T47D (cell line): ENCODE results near the gene AHCTF1.

ENCODE experiments used
- DNase-seq, 2 experiments: peaks; one replicate each; pipeline versions ENCODE4 v3.0.0 to v3.0.0-alpha.2; 2011 to 2012; ENCODE audit warnings: low read depth in 1 of 2, low spot score in 1 of 2
- JUND ChIP-seq: IDR thresholded peaks from 2 replicates; pipeline ENCODE4 v1.6.1; 2012; ENCODE audit warnings: low read depth
- in situ Hi-C: cut with HindIII; loops from 2 replicates; pipeline ENCODE4 v1.10.0; 2016; ENCODE audit warnings: low sequenced_read_pairs, low pct_unique_long_range_greater_than_20kb

AHCTF1 gene

DNA sequence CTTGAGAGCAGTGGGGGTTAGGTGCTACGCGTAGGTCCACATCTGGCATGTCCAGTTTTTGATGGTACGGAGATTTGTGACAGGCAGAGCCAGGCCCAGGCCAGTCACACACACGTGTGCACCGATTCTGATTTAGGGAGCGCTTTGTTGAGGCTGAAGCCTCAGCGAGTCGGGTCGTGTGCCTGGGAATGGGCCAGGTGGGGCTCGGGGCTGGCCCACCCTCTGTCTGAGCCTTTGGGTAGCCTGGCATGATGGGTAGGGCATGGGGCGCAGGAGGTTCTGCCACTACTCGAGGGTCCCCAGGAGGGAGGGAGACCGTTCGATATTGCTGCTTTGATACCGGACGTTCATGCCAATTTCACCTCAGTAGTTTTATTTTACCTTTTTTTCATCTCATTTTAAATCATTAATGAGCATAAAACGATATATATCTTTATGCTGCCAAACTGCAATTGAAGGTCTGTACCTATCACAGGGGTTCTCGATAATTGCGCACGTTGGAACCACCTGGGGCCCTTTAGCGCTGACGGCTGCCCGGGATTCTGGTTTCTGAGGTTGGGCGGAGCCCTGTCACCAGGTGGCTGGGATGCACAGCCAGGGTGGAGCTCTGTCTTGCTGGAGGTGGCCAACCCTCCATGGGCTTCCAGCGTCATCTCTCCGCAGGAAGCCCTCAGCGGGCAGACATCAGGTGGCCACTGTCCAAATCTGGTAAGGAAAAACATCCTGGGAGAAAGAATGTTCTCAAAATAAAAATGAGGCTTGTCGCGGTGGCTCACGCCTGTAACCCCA is 135.6 kb downstream of the AHCTF1 start:
- in situ Hi-C loops, result no loop called here
- no peak for DNase-seq
- no peak for TF ChIP-seq JUND

DNA sequence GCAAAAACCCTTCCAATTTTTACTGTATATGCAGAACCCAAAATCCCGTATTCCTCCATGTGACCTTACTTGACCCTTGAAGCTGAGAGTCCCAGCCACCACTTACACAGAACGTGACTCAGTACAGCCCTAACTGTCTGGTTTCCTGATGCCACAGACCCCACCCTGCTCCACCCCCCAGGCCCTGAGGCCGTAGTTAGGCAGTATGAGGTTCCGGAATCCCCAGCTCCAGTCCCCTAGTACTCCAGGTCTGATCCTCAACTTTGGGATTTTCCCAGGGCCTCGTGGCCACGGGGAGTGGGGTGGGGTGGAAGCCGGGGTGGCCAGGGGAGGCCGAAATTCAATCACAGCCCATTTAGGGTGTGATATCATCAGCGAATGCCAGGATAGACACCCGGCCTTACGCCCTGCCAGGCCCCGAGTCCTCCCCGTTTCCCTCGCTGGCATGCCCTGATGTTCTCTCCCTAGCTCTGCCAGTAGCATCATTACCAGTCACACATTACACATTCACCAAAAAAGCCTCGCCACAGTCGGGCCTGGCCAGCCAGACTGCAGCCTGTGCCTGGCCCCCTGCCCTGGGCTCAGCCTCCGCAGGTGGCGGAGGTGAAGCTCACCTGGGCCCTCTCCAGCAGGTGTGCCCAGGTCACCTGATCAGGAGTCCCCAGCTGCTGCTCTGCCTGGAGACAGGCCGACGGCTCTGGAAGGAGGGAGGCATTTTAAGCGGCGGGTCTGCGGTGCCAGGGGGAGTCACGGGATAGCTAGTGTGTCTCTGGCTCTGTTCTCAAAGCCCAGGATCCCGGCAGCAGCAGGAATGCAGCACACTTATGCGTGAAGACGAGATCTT is 136.7 kb downstream of the AHCTF1 start:
- no peak for DNase-seq
- TF ChIP-seq JUND, result no peak
- in situ Hi-C loops, result no loop called here

DNA sequence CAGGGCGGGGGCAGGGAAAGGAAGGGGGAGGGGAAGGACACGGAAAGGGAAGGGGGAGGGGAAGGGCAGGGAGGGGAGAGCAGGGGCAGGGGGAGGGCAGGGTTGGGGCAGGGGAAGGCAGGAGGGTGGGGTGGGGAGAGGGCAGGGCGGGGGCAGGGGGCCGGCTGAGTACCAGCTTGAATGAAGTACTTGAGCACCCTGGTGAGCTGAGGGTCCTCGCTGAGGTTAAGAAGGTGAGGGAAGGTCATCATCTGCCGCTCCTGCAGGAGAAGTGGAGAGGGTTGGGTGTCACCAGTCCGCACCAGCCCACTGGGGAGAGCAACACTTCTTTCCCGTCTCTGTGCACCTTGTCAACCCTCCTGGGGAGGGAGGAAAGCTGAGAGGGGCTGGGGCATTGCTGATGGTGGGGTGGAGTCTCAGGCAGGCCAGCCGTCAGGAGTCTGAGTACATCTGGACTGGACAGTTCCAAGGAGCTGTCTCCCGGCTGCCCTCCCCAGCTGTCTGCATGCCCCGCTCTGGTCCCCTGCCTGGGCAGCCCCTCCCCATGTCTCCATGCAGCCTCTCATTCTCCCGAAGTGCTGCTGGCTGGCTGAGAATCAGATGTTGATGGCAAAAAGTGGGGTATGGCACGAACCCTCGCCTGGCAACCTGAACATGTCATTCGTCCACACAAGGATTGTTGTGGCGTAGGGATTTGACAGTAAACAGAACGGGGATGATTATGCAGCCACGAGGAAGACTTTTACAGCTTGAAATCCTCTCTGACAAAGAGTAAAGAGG is 137.5 kb downstream of the AHCTF1 start:
- DNase-seq, result no peak
- no peak for TF ChIP-seq JUND
- in situ Hi-C loops, result no loop called here

DNA sequence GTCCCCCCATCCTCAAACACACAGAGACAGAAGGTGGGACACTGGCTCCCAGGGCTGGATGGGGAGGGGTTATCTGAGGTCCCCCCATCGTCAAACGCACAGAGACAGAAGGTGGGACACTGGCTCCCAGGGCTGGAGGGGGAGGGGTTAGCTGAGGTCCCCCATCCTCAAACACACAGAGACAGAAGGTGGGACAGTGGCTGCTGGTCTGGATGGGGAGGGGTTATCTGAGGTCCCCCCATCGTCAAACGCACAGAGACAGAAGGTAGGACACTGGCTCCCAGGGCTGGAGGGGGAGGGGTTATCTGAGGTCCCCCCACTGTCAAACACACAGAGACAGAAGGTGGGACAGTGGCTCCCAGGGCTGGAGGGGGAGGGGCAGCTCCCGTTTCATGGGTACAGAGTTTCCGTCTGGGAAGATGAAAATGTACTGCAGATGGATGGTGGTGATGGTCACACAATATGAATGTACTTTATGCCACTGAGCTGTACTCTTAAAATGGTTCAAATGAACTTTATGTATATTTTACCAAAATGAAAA is 138.3 kb downstream of the AHCTF1 start:
- no peak for DNase-seq
- in situ Hi-C loops, result no loop called here
- no peak for TF ChIP-seq JUND

DNA sequence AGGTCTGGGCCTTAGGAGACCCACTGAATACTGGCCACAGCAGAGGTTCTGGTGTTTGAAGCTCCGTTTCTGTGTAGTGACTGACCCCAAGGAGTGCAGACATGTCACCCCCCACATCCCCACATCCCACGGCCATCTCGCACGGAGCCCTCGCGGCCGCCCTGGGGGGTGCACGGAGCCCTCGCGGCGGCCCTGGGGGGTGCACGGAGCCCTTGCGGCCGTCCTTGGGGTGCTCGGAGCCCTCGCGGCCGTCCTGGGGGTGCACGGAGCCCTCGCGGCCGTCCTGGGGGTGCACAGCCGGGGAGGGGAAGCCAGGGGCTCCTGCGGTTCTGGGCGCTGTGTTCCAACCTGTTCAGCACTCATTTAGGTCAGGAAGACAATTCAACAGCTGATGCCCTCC is 139.1 kb downstream of the AHCTF1 start:
- no peak for DNase-seq
- in situ Hi-C loops, result no loop called here
- TF ChIP-seq JUND, result no peak

DNA sequence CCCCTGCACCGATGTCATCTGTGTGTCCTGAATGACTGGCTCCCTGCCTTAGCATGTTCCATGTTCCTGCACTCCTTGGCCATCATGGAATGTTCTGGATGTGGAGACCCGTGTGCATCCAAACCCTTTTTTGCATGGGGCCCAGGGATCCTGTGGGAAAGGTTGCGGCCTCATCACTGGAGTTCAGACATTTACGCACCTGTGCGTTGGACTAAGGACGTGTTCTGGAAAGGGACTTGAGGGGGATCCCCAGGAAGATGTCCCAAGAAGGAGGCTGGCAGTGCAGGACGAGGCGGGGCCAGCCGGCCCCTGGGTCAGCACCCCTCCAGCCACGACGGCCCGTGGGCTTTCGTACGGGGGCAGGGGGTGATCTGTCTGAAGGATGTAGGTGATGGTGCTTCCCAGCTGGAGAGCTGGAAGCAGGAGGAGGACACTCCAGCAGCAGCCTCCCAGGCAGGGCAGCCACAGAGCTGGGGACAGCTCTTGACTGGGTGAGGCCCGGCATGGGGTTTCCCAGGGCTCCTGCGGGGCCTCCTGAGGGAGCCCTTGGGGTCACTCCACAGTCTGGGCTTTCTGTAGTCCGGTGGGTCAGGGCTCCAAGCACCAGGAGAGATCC is 140.3 kb downstream of the AHCTF1 start:
- DNase-seq, result no peak
- no peak for TF ChIP-seq JUND
- in situ Hi-C loops, result no loop called here

DNA sequence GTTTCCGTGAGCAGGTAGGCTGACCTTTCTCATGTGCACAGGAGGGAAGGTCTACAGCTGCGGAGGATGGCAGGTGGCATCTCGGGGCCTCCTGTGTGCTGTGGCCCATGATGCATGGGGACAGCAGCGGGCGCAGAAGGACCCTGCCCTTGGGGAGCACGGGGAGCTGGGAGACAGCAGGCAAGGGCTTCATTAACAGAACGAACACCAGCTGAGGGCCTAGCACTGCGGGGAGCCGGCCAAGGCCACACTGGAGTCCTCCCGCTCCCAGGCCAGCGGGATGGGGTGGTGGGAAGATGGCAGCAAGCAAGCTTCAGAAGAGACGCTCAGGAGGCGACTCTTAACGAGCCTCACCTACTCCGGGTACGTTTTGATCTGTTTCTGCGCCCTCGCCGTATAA is 140.9 kb downstream of the AHCTF1 start:
- in situ Hi-C loops, result no loop called here
- TF ChIP-seq JUND, result no peak
- DNase-seq, result no peak

DNA sequence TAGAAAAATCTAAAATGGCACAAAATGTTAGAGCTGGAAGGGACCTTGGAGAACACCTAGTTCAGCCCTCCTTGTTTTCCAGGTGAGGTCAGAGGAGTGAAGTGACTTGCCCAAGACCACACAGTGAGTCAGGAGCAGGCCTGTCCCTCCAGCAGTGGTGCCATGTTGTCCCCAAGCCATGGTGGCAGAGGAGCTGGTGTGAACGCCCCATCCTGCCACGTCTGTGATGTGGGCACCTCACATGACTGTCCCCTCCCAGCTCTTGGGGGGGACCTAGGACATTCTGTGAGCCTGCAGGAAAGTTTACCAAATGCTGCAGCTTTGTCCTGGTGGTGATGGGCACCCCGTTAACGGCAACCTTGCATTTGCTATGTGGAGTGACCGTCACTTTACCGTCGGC is 141.4 kb downstream of the AHCTF1 start:
- no peak for TF ChIP-seq JUND
- no peak for DNase-seq
- in situ Hi-C loops, result no loop called here

DNA sequence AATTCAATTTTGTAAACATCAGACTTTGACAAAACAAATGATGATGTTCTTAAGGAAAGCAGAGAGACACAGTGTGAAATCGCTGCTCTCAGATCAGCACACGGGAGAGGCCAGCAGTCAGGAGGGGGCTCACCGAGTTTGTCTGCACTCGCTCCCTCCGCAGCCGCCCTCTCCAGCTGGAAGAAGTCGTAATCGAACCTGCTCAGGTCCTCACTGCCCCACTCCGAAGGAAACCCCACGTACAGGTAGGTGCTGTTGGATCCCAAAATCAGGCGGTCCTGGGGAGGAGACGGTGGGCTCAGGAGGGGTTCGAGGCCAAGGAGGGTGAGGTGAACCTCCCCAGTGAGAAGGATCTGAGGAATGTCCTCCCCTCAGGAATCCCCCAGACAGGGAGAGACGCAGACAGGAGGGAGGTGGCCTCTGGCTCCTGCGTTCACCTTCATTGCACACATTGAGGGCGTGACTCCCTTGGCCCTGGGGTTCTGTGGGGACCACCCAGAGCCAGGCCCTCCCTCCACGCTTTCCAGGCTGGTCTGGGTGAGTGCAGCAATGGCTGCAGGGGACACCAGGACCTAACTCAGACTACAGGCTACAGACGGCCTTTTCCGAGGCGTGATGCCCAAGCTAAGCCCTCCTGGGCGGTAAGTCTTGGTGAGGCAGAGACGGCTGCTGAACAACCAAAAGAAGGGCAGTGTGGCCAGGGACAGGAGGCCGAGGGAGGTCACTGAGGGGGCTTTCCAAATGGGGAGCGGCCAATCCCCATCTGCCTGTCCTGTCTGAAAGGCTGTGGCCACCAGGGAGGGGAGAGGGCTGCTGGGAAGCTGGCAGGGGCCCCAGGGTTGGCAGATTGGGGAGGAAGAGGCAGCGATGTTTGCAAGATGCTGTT is 142.1 kb downstream of the AHCTF1 start:
- in situ Hi-C loops, result no loop called here
- DNase-seq, result no peak
- no peak for TF ChIP-seq JUND
